Retinal pigment epithelial cell (primary cell): ENCODE results near the gene TCF7L2.

Experiments
- DNase-seq: peaks from one replicate; pipeline ENCODE4 v3.0.0-alpha.2; 2010; ENCODE audit warnings: low read depth
- H3K4me3 ChIP-seq: 2 replicates; pipeline ENCODE4 v1.5.1; 2011; ENCODE audit warnings: mild to moderate bottlenecking, low read length, control low read depth, moderate library complexity
- CTCF ChIP-seq: conservative IDR thresholded peaks from 2 replicates; pipeline ENCODE4 v1.5.1; 2011; ENCODE audit warnings: low read depth, low read length, control low read depth, inconsistent platforms

TCF7L2 gene

DNA sequence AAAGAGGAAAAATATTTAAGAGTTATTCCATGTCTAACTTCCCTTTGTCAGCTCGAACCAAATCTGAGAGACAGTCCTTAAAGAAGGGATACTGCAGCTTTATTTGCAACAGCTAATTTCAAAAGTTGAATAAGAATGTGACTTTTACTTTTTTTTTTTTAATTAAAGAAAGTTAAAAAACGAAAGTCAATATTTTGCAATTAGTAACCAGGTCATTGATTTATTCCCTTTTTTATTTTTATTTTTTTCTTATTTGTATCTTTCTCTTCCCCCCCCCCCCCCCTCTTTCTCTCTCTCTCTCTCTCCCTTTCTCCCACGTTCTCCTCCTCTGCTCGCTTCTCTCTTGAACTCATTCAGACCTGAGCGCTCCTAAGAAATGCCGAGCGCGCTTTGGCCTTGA, 209.5 kb downstream of the TCF7L2 start:
- no peak for DNase-seq
- TF ChIP-seq CTCF: no peak

DNA sequence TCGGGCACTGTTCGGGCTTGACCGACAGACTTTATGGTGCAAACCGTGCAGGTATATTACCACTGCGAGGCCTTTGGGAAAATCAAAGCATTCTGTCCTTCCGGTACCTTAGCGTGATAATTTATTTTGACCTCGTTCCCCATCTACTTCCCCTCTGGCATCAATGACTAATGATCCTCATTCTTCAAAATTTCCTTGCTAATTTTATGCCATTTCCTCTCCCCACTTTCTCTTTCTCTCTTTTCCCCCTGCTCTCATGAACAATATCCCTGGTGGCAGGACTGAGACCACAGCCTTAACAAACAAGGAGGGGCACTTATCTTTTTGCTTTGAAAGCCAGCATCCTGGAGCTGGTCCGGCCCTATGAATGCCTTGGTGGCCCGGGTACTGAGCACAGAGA, 210.6 kb downstream of the TCF7L2 start:
- no peak overlapping the region for H3K4me3 ChIP-seq
- TF ChIP-seq CTCF: no peak
- no peak for DNase-seq

More for the DNA sequence above, 209.5 kb downstream of the TCF7L2 start:
- H3K4me3 ChIP-seq: no peak overlapping the region

DNA sequence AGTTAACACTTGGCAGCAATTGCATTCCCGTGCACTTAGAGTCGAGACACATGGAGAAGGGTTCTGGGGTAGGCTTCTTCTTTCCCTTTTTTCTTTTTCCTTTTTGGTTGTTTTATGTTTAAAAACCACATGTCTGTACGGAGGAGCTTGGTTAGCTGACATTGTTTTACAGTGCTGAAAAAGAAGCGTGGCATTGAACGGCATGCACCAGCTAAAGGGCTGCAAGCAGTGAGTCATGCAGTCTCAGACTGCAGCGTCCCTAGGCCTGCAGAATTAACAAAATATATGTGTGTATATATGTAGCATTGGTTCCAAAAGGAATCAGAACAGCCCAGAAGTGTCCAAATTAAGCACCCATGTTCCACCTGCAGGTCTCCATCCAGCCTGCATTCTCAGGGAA, 211.0 kb downstream of the TCF7L2 start:
- no peak for TF ChIP-seq CTCF
- DNase-seq: no peak
- no peak overlapping the region for H3K4me3 ChIP-seq

DNA sequence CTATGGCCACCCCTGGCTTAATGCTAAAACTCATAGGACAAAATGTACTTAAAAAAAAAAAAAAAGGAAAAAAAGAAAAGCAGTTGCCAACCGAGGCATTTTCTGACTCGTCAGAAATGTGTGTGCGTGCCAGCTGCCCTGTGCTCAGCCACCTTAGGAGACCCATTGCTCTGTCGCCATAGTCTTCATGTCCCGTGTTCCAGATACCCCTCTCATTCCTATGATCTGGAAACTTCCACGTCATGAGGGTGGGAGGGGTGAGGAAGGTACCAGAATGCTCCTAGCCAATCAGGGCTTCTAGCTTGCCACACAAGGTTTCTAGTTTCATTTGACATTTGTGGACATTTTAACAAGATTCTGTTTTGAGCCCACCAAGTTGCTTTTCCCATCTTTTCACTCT, 212.9 kb downstream of the TCF7L2 start:
- no peak for DNase-seq
- H3K4me3 ChIP-seq: no peak overlapping the region
- TF ChIP-seq CTCF: no peak

DNA sequence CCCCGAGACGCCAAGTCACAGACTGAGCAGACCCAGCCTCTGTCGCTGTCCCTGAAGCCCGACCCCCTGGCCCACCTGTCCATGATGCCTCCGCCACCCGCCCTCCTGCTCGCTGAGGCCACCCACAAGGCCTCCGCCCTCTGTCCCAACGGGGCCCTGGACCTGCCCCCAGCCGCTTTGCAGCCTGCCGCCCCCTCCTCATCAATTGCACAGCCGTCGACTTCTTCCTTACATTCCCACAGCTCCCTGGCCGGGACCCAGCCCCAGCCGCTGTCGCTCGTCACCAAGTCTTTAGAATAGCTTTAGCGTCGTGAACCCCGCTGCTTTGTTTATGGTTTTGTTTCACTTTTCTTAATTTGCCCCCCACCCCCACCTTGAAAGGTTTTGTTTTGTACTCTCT, 215.6 kb downstream of the TCF7L2 start:
- TF ChIP-seq CTCF: no peak
- DNase-seq: no peak
- H3K4me3 ChIP-seq: no peak overlapping the region

- no peak overlapping the region for H3K4me3 ChIP-seq
- DNase-seq: no peak
- no peak for TF ChIP-seq CTCF
These were observed 217.7 kb downstream of the TCF7L2 start for GRCh38 chr10:113167702-113168101.

DNA sequence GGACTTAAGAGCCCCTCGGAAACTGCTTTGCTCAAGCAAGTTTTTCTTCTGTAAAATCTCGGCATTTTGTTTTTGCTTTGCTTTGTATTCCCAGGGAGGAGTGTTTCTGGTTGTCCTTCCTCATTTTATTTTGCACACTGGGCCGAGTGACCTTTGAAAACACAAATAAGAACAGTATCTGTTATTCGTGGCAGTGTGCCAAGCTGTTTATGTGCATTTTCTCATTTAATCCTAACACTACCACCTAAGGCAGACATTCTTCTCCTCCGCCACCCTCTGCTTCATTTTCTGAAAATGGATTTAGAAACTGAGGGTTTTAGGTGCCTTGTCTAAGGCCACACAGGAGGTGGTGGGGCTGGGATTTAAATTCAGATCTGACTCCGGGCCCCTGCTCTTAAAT, 218.5 kb downstream of the TCF7L2 start:
- TF ChIP-seq CTCF: no peak
- DNase-seq: no peak
- no peak overlapping the region for H3K4me3 ChIP-seq
